ENCODE results near the gene CGRRF1.

CGRRF1 gene, protein sequence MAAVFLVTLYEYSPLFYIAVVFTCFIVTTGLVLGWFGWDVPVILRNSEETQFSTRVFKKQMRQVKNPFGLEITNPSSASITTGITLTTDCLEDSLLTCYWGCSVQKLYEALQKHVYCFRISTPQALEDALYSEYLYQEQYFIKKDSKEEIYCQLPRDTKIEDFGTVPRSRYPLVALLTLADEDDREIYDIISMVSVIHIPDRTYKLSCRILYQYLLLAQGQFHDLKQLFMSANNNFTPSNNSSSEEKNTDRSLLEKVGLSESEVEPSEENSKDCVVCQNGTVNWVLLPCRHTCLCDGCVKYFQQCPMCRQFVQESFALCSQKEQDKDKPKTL

DNA sequence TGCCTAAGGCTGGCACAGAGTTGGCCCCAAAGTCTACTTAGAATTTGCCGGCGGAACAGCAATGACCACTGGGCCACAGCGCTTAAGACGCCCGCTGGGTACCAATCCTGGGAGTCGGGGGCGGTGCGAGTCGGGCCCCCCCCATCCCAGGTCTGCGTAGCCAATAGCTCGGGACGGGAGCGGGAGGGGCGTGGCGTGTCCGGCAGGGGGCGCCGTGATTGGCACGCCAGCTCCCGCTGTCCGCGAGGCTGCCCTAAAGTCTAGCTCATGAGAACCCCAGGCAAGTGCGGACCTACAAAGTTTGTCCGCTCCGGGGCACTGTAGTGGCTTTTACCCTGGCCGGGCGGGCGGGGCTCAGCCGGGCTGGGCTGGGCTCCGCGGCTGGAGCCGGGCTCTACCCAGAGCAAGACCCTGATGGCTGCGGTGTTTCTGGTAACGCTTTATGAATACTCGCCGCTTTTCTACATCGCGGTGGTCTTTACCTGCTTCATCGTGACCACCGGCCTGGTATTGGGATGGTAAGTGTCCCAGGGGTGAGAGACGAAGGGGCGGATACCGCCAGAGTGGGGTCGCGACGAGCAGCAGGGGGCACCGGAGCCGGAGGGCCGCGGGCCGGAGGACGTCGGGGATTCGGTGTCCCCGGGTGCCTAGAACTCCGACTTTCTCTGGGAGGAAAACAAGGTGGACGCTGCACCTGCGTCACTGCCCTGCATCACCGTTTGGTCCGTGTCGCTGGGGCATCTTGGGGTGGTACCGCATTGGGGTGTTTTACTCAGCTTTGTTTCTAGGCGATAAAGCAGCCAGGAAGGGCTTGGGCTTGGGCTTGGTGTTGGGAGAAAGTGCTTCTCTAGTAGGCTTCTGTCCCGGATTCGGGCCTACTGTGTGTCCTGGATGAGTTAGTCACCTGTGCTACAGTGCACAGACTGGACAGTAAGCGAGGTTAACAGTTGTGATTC, at the start of gene CGRRF1:
CGRRF1 (plus strand) TSS at position 361 of the 956 bp plus-strand sequence; CDS start at position 415, 54 bp downstream.
- DNase-seq: peak; percentile 98

- no peak for DNase-seq
These were observed 47.7 kb upstream of the CGRRF1 start for GRCh38 chr14:54462048-54462447.

DNA sequence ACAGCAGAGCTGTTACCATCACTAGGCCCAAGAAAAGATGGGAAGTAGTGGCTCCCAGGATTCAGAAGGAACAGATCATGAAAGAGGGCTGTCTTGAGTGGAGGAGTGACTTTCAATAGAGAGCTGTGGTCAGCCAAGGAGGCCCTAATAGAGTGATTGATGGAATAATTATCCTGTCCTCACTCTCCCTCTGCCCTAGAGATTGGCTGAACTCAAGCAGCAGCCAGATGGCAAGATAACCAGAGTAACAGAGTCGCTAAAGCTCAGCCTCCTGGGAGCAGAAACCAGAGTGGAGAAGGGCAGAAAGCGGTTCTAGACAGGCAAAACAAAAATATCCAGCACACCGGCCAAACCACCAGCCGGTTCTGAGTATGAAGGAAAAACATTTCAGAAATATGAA, 44.1 kb upstream of the CGRRF1 start:
- DNase-seq: no peak

DNA sequence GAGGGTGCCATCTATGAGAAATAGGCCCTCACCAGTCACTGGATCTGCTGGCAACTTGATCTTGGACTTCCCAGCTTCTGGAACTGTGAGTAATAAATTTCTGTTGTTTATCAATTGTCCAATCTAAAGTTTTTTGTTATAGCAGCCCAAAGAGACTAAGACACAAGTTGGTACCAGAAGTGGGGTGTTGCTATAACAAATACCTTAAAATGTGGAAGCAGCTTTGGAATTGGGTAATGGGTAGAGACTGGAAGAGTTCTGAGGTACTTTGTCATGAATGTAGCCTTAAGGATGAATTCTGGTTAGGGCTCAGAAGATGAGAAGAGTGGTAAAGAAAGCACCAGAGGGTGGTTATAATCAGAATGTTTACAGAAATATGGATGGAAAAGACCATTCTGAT, 42.4 kb upstream of the CGRRF1 start:
- DNase-seq: no peak

DNA sequence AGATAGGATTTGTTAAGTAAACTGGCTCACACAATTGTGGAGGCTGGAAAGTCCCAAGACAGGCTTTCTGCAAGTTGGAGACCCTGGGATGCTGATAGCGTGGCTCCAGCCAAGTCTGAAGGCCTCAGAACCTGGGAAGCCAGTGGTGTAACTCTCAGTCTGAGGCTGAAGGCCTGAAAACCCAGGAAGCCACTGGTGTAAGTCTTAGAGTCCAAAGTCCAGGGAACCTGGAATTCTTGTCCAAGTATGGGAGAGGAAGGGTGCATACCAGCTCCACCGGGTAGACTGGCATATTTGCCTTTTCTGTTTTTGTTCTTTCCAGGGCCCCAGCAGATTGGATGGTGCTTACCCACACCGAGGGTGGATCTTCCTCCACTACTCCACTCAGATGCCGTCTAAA, 39.0 kb upstream of the CGRRF1 start:
- DNase-seq: no peak

DNA sequence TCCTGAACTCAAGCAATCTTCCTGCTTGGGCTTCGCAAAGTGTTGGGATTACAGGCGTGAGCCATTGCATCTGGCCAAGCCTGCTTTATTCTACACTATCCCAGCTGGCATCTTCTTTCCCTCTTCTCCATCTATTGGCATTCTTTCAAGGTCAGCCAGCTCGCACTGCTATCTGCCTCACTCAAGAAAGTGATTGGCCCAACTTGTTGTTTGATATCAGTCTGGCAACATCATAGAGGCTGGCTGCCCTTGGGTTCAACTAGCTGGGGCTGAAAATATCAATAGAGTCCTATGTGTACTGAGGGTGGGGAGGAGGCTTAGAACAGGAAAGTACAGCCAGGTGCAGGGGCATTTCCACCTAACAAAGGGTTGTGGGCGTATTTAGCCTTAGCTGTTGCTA, 38.1 kb upstream of the CGRRF1 start:
- no peak for DNase-seq

DNA sequence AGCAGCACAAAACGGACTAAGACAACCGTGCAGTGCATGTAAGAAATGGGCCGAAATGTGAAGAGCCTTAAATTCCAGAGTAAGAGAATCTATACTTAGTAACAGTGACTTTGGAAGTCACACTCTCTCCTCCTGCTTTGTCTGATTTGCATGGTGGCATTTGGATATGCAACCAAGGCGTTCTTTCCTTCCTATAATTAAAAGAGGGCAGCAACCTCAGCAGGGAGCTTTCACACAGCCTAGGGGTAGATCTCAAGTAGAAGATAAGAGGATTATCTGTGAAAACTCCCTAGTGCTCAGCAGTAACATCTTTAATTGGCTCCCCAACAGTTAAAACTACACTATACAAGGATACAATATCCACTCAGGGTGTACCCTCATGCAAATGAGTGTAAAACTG, 37.4 kb upstream of the CGRRF1 start:
- no peak for DNase-seq

DNA sequence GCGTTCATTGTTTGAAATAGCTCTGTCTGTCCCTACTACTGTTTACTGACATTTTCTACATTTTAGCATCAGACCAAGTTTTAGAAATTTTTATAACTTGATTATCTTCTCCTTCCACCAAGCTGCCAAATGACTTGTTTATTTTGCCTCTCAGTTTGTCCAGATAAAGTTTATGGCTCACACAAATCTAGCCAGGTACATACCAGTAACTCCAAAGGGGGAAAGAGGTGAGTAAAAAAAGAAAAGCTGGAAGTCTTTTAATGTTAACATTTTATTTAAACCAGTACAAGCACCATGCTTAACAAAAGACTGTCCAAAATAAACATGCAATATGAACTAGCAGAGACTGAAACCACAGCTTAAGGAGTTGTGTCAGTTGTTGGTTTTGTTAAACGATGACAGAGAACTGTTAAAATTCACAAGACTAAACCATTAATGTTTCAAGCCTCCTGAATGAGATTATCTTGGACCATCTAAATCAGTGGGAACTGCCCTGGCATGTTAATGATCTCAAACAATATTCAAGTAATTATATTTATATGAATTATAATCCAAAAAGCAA, 35.4 kb upstream of the CGRRF1 start:
- DNase-seq: no peak

DNA sequence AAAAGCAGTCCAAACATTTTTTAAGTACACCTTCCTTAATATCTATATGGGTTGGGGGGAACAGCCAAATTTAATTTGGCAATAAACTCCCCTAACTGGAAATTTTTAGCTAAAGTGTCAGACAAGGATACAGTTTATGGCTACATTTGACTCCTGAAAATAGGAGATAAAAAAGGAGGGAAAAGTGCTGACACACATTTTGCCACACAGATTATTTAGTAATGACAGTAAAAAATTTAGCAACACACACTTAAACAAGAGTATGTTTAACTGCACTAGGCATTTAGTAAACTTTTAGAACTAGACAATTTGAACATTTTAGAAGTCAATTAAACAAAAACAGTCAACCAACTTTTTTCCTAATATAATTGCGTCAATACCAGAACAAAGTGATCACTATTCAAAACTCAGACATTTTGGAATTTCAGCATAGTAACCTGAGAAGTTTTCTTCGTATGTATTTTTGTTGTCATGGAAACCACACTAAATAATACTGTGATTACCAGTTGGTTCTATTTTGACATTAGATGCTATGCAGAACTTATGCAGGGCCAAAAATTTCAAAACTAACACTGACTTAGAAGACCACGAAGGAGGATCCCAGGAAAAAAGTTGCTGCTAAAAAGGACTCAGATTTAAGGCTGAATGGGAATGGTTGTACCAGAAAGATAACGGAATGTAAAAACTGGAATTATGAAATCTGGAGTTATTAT, 34.4 kb upstream of the CGRRF1 start:
- DNase-seq: no peak

DNA sequence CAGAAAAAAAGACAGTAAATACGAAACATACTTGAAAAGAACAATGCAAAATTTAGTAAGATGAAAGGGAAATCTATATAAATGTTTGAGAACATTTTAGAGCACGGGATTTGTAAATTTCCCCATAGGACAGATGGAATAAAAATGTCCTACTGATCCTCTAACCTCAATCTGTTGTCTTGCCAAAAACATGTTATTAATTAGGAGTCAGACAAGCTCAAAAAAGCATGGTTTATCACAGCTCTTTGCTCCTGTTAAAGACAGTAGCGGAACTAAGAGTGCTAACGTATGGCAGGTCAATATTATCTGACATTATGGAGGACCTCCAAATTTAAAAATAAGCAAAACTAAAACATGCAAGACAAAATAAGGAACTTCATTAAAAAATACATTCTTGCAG, 33.8 kb upstream of the CGRRF1 start:
- no peak for DNase-seq

DNA sequence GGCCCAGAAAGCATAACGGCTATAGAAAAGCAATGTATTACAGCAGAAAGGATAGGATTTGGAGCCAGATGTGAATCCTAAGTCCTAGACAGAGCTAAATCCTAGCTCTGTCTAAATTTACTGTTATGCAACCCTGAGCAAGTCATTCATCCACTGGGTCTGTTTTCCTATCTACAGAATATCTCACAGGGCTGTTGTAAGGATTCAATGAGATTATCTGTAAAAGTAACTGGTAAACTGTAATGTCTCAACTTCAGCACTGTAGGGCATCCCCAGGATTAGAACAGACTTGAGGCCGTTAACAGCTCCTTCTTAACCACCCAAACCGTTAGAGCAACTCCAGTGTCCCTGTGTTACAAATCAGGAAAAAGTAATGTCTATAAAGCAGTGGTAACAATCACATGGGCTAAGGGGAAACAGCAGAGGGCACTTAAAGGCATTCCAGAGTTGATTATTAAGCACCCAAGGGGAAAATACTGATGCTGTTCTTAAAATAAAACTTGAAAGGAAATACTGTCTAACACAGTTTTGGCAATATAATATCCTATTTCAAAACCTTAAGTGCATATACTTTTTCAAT, 31.0 kb upstream of the CGRRF1 start:
- no peak for DNase-seq

DNA sequence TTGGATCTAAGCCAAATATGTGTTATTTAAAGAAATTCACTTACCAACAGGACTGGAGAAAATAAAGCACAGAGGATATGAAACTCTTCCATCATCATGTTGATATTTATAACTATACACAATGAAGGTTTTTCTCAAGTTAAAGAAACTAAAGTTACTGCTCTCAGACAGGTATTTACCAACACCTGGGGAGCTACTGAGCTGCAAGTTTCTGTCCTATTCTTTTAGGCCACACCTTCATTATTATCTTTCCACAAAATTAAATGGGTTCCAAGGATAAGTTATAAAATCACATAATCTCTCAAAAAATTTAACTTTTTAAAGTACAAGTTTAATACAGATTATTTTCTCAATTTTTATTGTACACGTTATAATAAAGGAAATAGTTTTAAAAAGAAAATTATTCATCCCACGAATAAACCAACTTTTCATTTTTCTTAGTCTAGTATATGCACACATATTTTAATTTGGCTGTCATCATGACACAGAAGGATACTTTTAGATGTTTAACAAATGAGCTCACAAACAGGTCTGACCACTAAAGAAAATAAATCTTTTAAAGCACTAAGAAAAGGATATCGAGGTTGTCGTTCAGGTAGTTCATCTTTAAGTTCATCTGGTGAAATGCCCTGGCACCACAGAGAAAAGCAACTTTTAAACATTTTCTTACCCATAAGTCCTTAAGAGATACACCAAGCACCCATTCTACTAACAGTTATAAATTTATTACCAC, 28.7 kb upstream of the CGRRF1 start:
- DNase-seq: no peak

DNA sequence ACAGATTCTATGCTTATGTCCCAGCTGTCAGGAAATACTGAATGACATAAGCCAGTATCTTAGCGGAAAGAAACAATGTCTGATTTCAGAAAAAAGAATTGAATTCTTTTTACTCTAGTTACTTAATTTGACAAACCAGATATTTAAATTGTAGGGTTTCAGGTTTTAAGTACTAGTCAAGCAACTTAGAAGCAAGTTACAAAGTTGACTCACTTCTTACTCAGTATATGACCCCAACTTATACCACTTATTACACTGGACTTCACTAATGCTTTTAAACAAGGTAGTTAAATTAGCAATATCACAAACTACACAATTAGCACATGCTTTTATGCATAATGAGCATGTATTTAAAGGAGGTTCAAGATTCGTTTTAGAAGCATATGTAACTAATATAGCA, 28.0 kb upstream of the CGRRF1 start:
- no peak for DNase-seq

DNA sequence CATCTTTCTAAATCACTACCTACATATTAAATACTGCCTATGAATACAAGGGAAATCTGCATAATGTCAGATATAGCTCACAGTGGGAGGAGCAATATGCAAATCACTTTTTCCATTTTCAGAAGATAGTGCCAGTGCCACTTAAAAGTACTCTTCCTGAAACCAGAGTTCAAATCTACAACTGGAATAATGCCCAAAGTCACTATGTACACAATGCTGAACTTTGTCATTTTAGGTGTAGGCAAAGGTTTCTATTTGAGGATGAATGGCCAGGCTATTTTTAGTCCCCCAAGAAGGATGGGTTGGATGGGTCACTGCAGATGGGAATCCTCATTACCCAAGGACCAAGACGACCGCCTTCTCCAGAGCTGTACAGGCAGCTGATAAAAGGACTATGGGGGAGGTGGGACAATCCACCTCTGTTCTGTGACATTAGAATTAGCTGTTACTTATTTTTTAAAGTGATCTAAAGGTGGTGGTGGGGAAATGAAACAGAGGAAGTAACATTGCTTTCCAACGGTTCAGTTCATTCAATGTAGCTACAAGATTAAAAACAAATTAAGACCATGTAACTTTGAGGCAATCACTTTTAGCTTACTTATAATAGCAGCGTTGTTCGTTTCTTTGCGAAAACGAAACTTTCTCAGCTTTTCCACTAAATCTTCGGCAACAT, 26.5 kb upstream of the CGRRF1 start:
- no peak for DNase-seq

GRCh38 chr14:54483846-54484245, 25.9 kb upstream of the CGRRF1 start:
- DNase-seq: no peak

DNA sequence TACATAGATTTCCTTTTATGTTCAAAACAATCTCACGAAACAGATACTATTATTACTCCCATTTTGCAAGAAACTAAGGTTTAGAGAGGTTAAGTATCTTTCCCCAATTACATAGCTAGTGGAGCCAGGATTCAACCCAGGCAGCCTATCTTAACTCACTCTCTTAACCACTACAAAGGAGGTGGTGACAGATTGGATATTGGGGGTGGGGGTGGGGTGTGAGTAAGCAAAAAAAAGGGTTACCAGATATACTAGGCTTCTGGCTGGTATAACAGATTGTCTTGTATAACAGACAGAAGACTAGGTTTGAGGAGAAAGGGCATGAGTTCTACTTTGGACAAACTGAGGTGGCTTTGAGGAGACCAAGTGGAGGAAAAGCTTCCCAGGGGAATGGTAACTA, 23.0 kb upstream of the CGRRF1 start:
- DNase-seq: no peak

DNA sequence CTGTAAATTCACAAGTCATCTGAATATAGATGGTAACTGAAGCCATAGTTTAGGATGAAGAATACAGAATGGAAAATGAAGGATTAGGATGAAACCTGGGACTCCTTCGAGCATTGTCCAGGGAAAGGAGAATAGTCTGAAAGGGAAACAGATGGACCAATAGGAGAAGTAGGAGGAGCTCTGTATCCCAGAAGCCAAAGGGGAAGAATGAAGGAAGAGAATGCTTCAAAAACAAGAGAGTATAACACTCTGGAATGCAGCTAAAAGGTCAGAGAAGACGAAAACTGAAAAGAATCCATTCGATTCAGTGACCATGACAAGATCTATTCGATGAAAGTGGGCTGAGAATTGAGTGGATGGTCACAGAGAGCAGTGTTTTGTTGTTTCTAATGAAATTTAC, 21.9 kb upstream of the CGRRF1 start:
- no peak for DNase-seq

DNA sequence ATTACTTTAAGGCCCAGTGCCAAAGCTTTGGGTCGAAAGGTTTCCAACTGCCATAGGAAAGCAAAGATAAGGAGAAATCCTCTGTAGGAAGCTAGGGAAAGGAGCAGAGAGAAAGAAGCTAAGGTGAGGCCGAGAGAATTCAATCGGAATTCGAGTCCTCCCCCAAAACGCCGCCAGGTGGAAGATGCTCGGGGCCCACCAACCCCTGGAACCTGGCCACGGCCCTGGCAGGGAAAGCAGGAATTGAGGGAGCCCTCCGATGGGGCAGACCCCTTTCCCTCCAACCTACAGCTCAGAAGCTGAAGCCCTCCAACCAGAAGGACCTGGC, 21.4 kb upstream of the CGRRF1 start:
- peak; percentile 48 for DNase-seq

DNA sequence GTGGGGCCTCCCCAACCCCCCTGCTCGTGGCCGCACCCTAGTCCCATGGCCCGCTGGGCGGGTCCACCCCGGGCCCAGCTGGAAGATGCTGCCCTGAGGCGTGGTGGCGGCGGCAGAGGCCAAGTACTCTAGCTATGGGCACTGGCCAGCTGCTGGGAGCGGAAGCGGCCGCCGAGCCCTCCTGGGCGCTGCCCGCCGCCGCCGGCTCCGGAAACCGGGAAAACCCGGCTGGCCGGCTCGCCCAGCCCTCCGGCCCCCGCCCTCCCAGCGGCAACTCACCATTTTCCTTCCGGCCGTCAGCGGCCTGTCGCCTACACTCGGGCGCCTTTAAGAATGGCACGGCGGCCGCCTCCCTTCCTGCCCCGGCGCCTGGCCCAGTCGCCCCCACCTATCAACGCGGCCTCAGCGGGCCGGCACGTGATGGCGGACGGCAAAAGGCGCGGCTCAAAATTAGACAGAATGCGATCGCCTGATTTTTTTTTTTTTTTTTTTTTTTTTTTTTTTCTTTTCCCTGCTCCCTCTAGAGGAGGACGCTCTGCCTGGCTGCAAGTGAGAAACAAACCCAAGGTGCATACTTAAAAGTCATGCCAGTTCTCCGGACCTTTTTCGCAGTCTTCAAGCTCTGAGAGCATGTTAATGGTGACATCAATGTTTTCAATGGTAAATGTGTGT, 20.9 kb upstream of the CGRRF1 start, which contains the start of gene GMFB:
GMFB (minus strand) TSS at position 335 of the 672 bp plus-strand sequence; CDS start at position 282, 53 bp downstream.
- peak; percentile 91 for DNase-seq

DNA sequence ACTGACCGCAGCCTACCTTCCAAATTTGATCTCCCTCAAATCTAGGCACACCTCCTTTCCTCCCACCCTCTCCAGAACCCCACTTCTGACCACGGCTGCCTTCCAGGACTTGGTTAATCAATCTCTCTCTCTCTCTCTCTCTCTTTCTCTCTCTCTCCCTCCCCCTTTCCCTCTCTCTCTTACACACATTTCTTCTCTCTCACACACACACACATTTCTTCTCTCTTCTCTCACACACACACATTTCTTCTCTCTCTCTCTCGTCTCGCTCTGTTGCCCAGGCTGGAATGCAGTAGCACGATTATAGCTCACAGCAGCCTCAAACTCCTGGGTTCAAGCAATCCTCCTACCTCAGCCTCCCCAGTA, 20.4 kb upstream of the CGRRF1 start:
- DNase-seq: no peak
